Suprapubic skin (tissue), 3 donors: Measurements from ENCODE around the gene SRSF11.

Source experiments
- EP300 ChIP-seq: sonication (generic); formaldehyde crosslinking; IDR thresholded peaks from one replicate; pipeline ENCODE4 v1.6.1; 2017; ENCODE audit warnings: antibody characterized with exemption
- TF ChIP-seq, protein P1 (sequence below), 2 donors: fragments of 200-600 bp in 1 of 2; fragments of 450-650 bp in 1 of 2; sonication (generic) in 1 of 2; IDR thresholded peaks; one replicate each; pipeline ENCODE4 v1.5.1; 2016 to 2019; ENCODE audit warnings: antibody characterized with exemption in 2 of 2, mild to moderate bottlenecking in 1 of 2, moderate library complexity in 1 of 2

DNA sequence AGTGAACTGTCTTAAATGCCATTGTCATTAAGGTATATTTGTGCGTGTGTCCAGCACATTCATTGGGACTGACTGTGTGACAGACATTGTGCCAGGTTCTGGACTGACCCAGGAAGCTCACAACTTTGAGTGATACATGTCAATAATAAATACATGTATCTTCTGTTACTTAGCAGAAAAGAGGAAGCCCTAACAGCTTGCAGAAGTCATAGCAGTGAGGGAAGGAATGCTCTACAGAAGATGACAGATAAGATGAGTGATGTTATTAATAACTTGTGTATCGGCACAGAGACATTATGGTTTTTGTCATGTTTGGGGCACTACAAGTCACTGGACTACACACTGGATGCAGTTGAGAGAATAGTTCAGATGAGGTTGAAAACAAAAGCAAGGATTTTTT is 1.2 kb upstream of the SRSF11 start:
- TF ChIP-seq, protein P1, sequence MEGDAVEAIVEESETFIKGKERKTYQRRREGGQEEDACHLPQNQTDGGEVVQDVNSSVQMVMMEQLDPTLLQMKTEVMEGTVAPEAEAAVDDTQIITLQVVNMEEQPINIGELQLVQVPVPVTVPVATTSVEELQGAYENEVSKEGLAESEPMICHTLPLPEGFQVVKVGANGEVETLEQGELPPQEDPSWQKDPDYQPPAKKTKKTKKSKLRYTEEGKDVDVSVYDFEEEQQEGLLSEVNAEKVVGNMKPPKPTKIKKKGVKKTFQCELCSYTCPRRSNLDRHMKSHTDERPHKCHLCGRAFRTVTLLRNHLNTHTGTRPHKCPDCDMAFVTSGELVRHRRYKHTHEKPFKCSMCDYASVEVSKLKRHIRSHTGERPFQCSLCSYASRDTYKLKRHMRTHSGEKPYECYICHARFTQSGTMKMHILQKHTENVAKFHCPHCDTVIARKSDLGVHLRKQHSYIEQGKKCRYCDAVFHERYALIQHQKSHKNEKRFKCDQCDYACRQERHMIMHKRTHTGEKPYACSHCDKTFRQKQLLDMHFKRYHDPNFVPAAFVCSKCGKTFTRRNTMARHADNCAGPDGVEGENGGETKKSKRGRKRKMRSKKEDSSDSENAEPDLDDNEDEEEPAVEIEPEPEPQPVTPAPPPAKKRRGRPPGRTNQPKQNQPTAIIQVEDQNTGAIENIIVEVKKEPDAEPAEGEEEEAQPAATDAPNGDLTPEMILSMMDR (IDR thresholded peaks at IDR 0.05), result no peak
- no peak for TF ChIP-seq EP300
